Stimulated activated CD4-positive, alpha-beta T cell treated with anti-CD3 and anti-CD28 coated beads, Interleukin-1b, Interleukin-23, amount 100 ng/mL, for 1 hour (primary cell): Measurements from ENCODE around the gene CCNY.

Experiments
- DNase-seq, 2 donors: peaks; one replicate each; pipeline ENCODE4 v3.0.0-alpha.2; 2020; ENCODE audit warnings: low read depth in 2 of 2

Gene CCNY

GRCh38 chr10:35452847-35453246, 116.5 kb downstream of the CCNY start:
- no peak for DNase-seq

DNA sequence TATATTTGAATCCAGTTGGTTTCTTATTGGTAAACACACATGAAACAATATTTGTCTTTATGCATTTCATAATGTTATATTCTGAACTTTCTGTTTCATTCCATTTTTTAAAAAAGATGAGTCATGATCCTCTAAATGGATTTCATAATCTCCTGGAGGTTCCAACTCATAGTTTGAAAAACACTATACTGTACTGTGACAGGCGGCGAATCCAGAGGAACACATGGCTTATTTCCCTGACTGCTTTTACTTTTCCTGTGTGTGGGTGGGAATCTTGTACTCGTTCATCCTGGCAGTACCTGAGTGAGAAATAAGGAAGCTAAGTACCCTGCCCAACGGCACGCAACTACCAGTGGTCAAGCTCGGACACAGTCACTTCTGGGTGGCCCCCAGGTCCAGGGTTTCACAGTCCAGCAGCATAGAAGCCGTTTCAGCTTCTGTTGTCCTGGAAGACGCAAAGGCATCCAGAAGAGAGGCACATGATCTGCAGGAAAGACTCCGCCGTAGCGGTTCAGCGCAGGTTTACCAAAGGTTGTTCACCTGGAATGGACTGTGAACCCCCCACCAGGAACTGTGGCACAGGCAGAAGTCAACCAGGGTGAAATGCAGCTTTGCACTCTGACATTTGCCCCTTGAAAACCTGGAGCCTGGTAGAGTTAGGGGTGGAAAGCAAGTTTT, 117.7 kb downstream of the CCNY start:
- DNase-seq, result no peak

GRCh38 chr10:35456153-35456720, 119.9 kb downstream of the CCNY start:
- DNase-seq, result no peak

DNA sequence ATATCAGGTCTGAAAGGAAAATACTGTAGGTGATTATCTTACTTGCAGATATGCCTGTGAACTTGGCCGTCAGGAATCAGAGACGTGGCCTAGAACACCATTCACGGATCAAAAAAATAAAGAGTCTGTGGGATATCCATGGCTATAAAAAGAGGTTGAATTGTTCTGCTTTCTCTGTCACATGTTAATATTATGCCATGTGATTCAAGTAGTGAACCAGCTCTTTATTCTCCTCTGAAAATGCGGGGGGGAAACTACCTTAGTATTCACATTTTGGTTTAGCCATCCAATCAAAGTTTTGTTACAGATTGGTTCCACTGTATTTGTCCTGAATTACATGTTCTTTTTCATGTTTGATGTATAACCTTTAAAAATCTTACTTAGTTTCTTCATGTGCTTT, 120.5 kb downstream of the CCNY start:
- no peak for DNase-seq

DNA sequence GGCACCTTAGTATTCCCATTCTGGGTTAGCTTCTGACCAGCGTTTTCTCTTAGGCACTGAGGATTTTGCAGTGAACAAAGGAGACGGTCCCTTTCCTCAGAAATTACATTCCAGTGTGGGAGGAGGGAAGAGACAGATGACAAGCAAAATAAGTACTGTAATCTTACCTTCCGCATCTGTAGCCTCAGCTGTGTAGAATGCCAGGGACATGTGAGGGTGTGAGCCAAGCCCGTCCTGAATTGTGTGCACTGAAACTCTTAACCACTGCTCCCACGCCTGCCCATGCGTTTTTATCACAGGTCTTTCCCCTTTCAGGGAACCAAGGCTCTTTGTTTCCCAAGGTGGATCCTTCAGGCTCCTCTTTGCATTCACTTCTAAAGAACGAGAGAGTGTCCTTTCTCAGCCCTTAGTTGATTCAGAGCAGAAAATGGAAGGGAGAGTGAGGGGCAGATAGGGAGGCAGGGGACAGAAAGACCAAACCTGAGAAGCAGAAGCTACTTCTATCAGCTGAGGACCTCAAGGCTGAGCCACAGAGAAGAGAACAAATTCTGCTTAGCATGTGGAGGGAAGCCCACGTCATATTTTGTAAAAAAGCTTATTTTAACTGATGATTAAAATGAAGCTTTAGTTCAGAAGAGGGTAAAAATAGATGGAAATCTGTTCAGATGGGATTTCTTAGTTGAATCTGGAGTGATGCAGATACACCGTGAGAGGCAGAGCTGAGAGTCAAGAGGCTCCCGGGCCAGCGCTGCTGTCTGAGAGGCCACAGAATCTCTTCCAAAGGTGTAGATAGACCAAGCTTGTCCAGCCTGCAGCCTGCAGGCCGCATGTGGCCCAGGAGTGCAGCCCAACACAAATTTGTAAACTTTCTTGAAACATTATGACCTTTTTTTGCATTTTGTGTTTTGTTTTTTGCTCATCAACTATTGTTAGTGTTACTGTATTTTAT, 122.5 kb downstream of the CCNY start:
- no peak for DNase-seq

DNA sequence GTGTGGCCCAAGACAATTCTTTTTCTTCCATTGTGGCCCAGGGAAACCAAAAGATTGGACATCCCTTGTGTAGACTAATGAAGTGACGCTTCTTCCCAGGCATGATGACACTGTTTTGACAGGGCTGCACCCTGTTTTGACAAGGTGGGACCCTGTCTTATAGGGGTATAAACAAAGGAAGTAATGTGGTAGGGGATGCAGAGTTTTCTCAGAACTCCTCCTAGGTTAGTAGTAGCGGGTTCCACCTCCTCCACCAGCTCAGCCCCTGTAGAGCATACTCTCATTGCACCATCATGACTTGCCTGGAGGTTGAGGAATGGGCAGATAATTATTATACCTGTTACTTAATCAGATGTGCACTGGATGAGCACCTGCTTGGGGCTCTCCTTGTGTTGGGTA, 123.1 kb downstream of the CCNY start:
- no peak for DNase-seq

GRCh38 chr10:35460852-35461460, 124.6 kb downstream of the CCNY start:
- DNase-seq, result no peak

DNA sequence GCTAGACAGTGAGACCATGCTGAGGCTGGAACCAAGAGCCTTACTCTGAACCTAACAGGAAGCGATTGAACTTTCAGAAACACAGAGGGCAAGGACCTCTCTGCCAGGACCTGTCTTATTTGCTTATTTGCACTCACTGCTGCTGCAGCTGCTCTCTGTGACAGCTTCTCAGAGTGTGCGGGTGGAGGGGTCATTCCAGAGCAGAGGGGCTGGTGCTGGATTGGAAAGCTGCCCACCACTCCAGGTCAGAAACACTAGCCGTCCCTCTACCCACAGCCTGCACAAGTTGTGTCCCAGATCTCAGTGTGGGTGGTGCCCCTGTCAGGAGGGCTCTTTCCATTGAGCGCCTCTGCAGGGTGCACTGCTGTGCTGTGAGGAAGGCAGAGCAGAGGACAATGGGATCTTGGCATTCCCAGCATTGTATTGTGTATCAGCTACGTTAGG, 126.2 kb downstream of the CCNY start:
- no peak for DNase-seq

GRCh38 chr10:35463105-35463867, 127.0 kb downstream of the CCNY start:
- no peak for DNase-seq

DNA sequence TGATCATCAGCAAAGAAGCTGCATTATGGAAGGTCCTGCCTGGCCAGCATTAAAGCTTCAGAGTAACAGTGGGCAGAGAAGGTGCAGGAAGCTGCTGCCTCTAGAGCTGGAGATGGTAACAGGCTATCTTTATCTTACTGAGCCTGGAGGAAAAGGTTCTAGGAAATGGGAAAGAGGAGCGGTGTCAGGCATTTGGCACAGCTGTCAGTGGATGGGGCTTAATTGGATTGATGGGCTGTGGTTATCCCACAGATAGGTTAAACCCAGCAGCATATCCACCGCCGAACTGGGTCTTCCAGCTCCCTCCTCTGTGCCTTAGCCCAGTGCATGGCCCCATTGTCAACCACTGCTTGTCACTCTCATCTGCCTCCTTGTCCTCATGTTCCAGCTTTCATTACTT, 127.6 kb downstream of the CCNY start:
- no peak for DNase-seq

DNA sequence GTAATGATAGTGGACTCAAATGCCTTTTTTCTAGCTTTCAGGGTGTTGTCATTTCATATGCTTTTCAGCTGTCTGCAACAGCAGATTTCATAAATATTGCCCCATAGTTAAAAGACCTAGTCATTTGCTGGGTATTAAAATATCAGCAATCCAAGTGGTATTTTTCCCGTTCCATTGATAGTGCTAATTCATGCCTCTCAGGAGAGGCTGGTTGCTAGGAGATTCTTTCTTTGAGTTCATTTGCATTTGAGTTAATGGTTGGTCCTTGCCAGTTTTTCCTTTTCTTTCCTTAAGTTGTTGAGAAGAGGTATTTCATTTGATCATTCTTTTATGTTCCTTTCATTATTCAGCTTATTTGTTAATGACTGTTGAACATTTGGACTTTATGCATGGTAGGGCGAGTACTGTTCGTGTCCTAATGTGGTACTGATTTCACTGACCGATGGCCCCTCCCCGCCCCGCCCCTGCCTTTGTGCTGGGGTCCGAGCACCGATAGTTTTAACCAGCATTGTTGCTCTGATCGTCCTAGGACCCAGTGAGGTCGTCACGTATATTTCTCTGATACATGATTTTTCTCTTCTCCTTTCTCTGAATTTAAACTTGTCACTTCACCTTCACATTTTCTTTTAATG, 128.6 kb downstream of the CCNY start:
- no peak for DNase-seq

DNA sequence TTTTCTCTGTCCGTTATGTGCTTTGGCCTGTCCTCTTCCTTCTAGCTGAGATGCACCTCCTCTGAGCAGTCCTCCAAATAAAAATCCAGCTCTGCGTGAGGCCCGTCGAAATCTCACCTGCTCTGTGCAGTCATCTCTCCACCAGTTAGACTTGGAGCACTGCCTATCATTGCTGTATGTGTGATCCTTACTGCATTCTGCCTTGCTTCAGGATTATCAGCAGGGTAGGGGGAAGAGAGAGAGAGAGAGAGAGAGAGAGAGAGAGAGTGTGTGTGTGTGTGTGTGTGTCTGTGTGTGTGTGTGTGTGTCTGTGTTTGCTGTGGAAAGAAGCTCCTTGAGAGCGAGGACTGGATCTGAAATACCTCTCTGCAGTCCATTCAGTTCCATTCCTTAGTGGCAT, 129.4 kb downstream of the CCNY start:
- DNase-seq, result no peak

DNA sequence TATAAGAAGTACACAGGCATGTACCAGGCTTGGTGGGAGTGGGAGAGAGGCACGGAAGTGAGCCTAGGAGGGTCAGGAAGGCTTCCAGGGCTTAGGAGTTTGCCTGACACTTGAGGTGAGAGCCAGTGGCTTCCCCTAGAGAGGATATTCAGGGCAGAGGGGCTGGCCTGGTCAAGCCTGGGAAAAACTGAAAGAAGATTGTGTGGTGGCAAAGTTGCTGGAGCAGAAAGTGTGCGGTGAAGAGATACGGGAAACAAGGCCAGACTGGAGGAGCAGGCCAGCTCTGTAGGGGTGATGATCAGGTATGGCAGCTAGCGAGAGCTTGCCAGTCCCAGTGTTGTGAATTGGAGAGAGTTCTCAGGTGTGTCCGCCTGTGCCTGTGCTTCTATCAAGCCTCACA, 129.9 kb downstream of the CCNY start:
- DNase-seq, result no peak

GRCh38 chr10:35466661-35467060, 130.4 kb downstream of the CCNY start:
- no peak for DNase-seq

DNA sequence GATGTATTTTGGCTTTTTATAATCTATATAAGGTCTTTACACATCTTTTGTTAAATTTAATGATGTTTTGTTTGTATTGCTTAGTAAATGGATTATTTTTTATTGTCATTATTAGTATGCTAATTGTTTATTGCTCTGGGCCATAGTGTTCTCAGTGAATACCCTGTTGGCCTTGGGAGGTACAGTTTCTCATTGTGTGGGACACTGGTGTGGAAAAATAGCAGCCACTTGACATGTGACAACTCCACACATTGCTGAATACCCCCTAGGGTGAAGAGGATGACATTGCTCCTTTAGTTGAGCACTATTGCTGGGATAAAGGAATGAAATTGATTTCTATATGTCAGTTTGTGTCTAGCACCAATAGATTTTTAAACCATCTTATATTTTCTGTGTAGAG, 130.9 kb downstream of the CCNY start:
- no peak for DNase-seq

GRCh38 chr10:35470248-35470924, 134.1 kb downstream of the CCNY start:
- DNase-seq, result no peak

DNA sequence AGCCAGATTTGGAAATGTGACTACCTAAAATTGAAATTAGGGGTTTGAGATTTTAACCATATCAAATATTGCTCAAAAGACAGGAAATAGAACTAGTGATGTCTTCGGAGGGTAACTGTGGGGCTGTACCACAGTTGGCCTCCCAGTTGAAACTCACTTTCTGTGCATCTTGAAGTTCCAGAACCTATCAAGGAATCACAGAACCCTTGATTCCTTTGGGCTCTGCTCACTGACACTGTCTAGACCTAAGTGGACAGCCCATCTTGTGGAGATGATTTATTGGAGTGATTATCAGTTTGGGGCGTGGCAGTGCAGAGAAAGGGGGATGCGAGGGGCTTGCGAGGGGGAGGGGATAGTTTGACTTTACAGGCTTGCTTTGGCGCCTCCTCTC, 134.6 kb downstream of the CCNY start:
- no peak for DNase-seq

- DNase-seq, result no peak
Observed at GRCh38 chr10:35471435-35471834, 135.1 kb downstream of the CCNY start.

DNA sequence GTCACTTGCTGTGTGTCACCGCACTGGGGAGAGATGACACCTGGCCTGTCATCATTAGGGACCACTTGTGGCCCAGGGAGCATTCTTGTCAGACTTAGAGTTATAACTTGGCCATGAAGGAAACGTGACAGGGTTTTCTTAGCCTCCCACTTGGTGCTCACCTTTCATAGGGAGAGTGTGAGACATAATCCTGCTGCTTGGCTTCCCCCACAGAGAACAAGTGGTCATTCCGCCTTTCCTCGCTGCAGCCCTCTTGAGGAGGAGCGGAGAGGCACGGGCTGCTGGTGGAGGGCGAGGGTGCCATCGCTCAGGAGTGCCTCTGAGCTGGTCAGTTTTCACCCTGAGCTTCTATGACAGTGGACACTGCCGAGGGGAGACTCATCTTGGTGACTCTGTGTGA, 143.8 kb downstream of the CCNY start:
- no peak for DNase-seq

DNA sequence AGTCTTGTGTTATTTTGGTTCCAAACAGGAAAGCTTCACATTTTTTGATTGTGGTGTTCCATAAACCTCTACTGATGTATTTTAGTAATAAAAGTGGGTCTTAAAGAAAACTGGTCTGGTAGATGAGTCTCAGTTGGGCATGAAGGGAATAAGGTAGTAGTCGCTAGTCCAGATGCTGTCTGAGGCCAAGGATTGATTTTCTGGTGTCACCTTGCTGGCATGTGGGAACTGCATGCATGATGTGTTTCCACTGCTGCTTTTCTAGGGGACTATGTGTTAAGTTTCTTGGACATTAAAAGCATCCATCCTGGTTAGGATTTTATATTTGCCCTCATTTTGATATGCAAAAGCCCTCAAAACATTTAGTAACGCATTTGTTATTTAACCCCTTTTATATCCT, 145.1 kb downstream of the CCNY start:
- DNase-seq, result no peak
